Hepatic stellate cell (primary cell): ENCODE measurements around the gene CCL14.
"Not testable (repeated sequence)": the region's sequence is repeated elsewhere in the genome, so short reads cannot be mapped to it uniquely, and the experiment has no call there.

Experiments
- DNase-seq: peaks from one replicate; pipeline ENCODE4 v3.0.0; 2011; ENCODE audit warnings: low spot score

Gene CCL14

GRCh38 chr17:35942588-35943186, 43.8 kb downstream of the CCL14 start:
- no peak for DNase-seq

GRCh38 chr17:35938492-35938891, 48.0 kb downstream of the CCL14 start:
- DNase-seq: not testable (repeated sequence)

DNA sequence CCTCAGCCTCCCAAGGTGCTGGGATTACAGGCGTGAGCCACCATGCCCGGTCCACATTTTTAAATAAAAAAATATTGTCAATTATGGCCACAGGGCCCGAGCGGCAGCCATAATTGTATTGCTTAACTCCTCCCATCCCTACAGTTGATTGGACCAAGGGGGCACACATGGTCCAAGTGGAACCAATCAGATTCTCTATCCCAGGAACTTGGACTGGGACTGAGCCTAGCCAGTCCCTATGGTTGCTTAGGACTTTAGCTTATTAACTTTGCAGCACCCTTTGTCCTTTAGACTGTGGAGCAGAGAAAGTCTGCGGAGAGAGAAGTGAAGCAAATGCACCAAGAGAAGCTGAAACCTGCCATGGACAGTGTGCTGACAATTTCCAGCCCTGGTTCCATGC, 50.5 kb downstream of the CCL14 start:
- DNase-seq: no peak

DNA sequence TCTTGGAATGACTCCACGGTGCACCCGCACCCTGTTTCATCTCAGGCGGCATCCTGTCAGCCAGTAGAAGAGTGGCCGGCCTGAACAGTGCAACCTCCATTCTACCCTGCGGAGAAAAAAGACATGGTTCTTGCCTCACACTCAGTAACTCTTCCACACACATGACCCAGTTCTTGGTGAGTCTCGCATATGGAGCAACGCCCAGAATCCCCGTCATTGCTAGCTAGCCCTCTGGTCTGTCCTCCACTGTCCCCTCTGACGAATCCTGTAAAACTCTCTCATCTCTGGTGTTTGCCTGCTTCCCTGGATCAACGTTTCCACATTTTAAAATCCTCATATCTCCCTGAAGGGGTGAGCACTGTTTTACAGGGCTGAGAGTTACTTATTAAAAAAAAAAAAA, 51.8 kb downstream of the CCL14 start:
- no peak for DNase-seq
